HS-27A (cell line): ENCODE data around the gene CNNM4.

Experiments used
- DNase-seq: peaks from one replicate; pipeline ENCODE4 v3.0.0-alpha.2; 2012; ENCODE audit warnings: low read depth, missing footprints

Gene CNNM4

GRCh38 chr2:96758987-96759386 is 1.7 kb upstream of the CNNM4 start:
- DNase-seq: no peak

- DNase-seq: no peak
Observed at GRCh38 chr2:96759548-96759947, 1.2 kb upstream of the CNNM4 start.

GRCh38 chr2:96760986-96761832 is 507 bp downstream of the CNNM4 start:
- no peak for DNase-seq

GRCh38 chr2:96762529-96763311 is 2.0 kb downstream of the CNNM4 start:
- DNase-seq: no peak

- DNase-seq: no peak
Observed at GRCh38 chr2:96763511-96764252, 3.0 kb downstream of the CNNM4 start.

GRCh38 chr2:96764253-96764637 is 3.5 kb downstream of the CNNM4 start:
- no peak for DNase-seq

GRCh38 chr2:96767135-96767871 is 6.6 kb downstream of the CNNM4 start:
- no peak for DNase-seq

- DNase-seq: no peak
Observed at GRCh38 chr2:96768083-96768561, 7.4 kb downstream of the CNNM4 start.

GRCh38 chr2:96769814-96770213 is 9.1 kb downstream of the CNNM4 start:
- no peak for DNase-seq

GRCh38 chr2:96770442-96771202 is 9.9 kb downstream of the CNNM4 start:
- no peak for DNase-seq

GRCh38 chr2:96771796-96772618 is 11.3 kb downstream of the CNNM4 start:
- DNase-seq: no peak

GRCh38 chr2:96772903-96773671 is 12.4 kb downstream of the CNNM4 start:
- DNase-seq: no peak

- DNase-seq: no peak
Observed at GRCh38 chr2:96773922-96774321, 13.2 kb downstream of the CNNM4 start.

- no peak for DNase-seq
Observed at GRCh38 chr2:96775160-96775559, 14.5 kb downstream of the CNNM4 start.

- no peak for DNase-seq
Observed at GRCh38 chr2:96783388-96783787, 22.7 kb downstream of the CNNM4 start.

- DNase-seq: no peak
Observed at GRCh38 chr2:96787411-96787810, 26.7 kb downstream of the CNNM4 start.

GRCh38 chr2:96788442-96789244 is 27.9 kb downstream of the CNNM4 start:
- DNase-seq: no peak

GRCh38 chr2:96789245-96789617 is 28.5 kb downstream of the CNNM4 start:
- DNase-seq: no peak
